Left kidney (tissue), 2 donors: ENCODE data around the gene GOLGA8S. TPM values are rescaled to one million over a fixed set of nuclear protein-coding genes. Genes with fewer than 3 reads are reported as not detected.
"Not testable (repeated sequence)": the region's sequence is repeated elsewhere in the genome, so short reads cannot be mapped to it uniquely, and the experiment has no call there.

ENCODE experiments used
- DNase-seq: peaks from one replicate; pipeline ENCODE4 v3.0.0-alpha.2; 2013
- polyA plus RNA-seq: library from polyadenylated mRNA; unstranded; fragments of 120-200 nt; gene quantifications from one replicate; pipeline ENCODE4 v1.2.1, GENCODE V29; 2013; ENCODE audit not compliant: insufficient read length

Gene GOLGA8S
- polyA plus RNA-seq, 1 donor, result 1.4 TPM

DNA sequence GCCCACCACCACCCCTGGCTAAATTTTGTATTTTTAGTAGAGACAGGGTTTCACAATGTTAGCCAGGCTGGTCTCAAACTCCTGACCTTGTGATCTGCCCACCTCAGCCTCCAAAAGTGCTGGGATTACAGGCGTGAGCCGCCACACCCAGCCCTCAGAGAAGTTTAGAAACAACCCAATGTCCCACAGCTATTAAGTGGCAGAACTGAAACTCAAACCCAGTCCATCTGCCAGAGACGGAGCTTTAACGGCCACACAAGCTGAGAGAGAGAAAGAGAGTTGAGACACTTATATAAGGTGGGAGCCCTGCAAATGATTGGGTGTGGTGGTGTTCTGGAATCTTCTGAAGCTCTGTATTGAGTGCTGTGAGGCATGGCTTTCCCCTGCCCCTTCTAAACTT lies 43.8 kb downstream of the GOLGA8S start:
- DNase-seq, result not testable (repeated sequence)

DNA sequence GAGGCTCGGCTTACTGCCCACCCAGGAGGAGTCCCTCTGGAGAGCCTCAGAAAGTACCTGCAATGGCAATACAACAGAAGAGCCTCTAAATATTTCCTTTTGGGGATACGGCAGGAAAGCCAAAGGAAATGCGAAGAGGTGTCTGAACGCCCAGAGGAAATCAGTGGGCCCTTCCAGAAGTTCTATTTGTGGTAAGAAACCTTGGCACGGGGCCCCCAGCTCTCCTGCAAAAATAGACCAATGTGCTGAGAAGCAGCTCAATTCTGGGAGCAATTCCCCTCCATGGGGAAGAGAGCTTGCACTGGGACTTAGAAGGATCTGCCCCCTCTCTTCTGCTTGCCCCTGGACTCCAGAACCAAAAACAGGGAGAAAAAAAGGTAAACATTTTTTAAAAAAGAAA lies 44.7 kb downstream of the GOLGA8S start:
- DNase-seq, result not testable (repeated sequence)

GRCh38 chr15:23401627-23402026 lies 47.1 kb downstream of the GOLGA8S start:
- DNase-seq, result no peak

DNA sequence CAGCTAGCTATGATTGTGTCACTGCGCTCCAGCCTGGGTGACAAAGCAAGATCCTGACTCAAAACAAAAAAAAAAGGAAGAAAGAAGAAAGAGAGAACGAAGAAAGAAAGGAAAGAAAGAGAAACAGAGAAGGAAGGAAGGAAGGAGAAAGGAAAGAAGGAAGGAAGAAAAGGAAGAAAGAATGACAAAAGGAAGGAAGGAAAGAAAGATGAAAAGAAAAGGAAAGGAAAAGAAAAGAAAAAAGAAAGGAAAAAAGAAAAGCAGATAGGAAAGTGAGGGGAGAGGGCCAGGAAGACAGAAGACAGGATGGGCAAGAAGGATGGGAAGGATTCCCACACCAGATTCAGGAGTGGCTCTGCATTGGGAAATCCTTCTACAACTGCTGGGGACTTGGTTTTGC lies 47.6 kb downstream of the GOLGA8S start:
- DNase-seq, result no peak

DNA sequence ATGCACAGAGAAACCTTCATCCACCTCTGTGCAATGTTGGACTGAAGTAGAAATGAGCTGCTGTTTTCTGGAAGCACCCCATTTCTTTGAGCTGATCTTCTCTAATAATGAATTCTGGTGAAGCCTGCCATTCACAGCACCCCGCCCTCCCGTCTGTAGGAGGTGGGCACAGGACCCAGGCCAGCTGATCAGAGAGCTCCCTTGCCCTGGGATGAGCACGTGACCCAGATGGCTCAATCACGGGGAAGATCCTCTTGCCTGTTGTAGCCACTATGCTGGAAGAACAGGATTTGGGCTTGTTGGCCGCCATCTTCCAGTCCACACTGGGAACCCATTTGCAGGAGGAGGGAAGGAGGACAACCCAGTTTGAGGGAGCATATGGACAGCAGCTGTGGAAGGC lies 48.0 kb downstream of the GOLGA8S start:
- DNase-seq, result no peak

- no peak for DNase-seq
Measured at GRCh38 chr15:23403550-23403949, 49.0 kb downstream of the GOLGA8S start.

DNA sequence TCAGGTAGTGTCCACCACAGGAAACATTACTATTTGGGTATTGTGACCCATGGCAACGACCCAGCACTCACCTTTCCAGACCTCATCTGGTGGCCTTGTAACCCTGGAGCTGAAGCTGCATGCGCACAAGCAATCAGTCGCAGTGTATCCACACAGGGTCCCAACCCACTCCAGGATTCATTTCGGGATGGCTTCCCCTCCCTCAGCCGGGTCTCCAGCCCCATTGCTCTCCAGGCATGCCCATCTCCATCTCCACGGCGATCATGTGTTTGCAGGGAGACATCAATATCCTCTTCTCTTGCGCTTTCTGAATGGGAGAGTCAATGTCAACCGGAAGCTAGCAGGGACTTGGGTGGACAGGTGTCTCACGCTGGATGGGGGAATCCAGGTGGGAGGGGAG lies 57.3 kb downstream of the GOLGA8S start:
- no peak for DNase-seq

GRCh38 chr15:23412881-23413600 lies 58.5 kb downstream of the GOLGA8S start:
- DNase-seq, result not testable (repeated sequence)

Other genes with a start within 250 kb of the GOLGA8S start
- not detected for gene GOLGA6L1, start 217.9 kb upstream of the GOLGA8S start, polyA plus RNA-seq
- gene GOLGA6L26, start 20.6 kb upstream of the GOLGA8S start, polyA plus RNA-seq, result not detected
- gene GOLGA6L2, start 92.5 kb downstream of the GOLGA8S start, polyA plus RNA-seq, result not detected
- gene MKRN3, start 210.9 kb downstream of the GOLGA8S start, polyA plus RNA-seq, result 3.8 TPM